GM19240 (cell line): Measurements from ENCODE around the gene FUZ.
A peak's percentile ranks its signal among the peaks of the same experiment; 100 is the strongest.
"Not testable (repeated sequence)": the region's sequence is repeated elsewhere in the genome, so short reads cannot be mapped to it uniquely, and the experiment has no call there.

Source experiments
- DNase-seq: peaks from one replicate; pipeline ENCODE4 v3.0.0; 2011; ENCODE audit warnings: low spot score; ENCODE audit not compliant: insufficient read length

Gene FUZ

DNA sequence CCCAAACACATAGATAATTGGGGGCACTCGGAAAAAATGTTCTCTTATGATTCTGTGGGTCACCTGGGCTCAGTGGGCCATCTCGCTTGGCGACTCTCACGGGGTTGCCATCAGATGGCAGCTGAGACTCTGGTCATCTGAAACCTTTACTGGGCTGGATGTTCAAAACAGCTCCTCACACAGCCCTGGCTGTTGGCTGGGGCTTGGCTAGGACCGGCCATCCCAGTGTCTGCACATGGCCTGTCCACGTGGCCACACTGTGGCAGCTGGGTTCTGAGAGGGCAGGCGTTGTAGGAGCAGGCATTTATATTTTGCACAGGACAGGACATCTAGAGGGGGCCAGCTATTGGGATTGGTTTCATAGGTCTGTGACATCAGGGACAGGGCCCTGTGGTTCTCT is 20.5 kb upstream of the FUZ start:
- DNase-seq = no peak

DNA sequence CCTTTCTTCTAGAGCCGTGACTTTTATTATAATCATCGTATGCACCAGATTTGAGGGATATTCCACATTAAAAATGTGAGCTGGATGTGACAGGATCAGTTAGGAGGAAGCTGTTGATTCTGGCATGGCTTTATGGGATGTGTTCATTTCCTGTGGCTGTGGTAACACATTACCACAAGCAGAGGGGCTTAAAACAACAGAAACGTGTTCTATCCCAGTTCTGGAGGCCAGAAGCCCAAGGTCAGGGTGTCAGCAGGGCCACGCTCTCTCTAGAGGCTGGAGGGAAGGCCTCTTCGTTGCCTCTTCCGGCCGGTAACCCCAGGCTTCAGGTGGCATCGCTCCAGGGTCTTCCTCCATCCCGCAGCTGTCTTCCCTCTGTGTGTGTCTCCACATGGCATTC is 19.5 kb upstream of the FUZ start:
- no peak for DNase-seq

DNA sequence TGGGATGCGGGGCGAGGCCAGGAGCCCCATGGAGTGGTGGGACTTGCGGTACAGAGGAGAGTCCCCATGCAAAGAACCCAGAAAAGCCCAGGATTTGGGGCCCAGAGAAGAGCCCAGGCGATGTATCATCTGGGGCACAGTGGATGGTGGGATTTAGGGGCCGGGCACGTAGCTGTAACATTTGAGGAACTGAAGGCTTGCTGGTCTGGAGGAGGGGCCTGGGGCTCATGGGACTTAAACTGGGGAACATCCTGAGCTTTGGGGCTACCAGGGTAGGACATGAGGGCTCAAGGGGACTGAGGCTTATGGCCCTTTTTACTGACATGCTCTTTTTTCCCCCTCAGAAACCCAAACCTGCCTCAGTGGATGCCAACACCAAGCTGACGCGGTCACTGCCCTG is 18.5 kb upstream of the FUZ start:
- no peak for DNase-seq

DNA sequence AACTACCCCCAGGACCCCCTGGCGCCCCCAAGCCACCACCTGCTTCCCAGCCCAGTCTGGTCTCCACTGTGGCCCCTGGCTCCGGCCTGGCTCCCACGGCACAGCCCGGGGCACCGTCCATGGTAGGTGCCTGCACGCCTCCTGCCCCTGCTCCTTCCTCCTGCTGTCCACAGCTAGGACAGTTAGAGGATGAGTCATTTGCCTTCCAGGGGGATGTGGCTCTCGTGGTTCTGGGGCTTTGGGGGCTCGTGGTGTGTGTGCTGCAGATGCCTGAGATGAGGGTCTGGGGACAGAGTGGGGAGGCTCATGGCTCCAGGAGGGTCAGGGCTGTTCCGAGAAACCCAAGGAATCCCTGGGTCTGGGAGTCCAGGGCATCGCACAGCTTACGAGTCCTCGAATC is 17.7 kb upstream of the FUZ start:
- no peak for DNase-seq

DNA sequence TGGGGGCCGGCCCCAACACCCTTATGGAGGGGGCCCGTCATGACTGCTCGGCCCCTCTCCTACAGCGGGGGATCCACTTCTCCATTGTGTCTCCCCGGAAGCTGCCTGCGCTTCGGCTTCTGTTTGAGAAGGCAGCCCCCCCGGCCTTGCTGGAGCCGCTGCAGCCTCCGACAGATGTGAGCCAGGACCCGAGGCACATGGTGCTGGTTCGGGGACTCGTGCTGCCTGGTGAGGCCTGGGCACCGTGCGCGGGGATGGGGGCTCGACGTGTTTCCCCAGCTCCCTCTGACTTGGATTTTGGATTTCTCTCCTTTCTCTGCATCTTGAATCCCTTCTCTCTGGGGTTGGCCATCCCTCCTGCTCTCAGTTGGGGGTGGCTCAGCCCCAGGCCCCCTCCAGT is 16.6 kb upstream of the FUZ start:
- DNase-seq = no peak

DNA sequence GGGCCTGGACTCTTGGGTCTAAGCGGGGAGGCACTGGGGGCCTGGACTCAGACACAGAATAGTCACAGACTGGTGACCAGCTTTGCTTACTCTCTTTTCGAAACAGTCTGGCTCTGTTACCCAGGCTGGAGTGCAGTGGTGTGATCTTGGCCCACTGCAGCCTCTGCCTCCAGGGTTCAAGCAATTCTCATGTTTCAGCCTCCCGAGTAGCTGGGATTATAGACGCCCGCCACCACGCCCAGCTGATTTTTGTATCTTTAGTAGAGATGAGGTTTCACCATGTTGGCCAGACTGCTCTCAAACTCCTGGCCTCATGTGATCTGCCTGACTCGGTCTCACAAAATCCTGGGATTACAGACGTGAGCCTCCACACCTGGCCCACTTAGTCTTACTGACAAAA is 16.1 kb upstream of the FUZ start:
- no peak for DNase-seq

DNA sequence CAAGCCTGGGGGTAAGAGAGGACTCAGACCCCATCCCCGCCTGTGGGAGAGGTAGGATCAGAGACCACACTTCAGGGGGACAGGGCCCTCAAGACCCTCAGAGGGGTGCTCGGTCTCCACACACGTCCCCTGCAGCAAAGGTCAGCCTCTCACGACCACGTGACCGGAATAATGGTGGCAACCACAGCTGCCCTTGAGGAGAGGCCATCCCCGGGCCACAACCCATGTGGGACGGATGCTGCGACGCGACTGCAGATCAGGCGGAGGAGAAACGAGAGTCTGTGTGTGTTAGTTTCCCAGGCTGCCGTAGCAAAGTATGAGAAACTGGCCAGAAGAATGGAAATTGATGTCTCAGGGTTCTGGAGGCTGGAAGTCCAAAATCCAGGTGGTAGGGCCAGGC is 13.9 kb upstream of the FUZ start:
- DNase-seq = no peak

DNA sequence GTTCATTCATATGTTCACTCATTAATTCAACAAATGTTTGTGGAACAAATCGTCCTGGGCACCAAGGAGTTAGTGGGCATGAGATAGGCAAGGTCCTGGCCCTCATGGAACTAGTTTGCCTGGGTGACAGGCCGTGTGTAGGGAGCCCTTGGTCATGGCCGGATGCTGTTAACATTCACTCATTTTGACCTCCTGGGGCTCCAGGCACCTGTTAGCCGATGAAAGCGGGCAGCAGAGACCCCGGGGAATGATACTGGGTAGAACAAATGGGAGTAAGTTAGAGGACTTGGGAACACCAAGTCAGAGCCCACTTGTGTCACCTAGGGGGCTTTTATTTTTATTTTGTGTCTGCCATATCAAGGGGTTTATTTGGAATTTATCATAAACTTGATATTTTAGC is 11.6 kb upstream of the FUZ start:
- no peak for DNase-seq

DNA sequence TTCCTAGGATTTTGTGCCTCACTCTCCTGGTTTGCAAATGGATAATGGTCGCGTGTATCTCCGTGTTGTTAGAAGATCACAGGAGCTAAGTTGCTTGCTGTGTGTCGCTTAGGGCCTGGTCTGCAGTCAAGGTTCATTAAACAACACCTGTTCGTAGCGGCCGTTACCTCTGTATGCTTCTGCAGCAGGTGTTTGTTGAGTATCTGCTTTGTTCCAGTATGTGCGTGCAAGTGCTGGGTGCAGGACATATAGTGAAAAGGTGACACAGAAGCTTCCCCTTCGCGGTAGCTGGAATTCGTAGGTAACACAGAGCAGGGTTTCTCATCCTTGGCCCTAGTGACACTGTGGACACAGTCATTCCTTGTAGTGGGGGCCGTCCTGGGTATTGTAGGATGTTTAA is 10.4 kb upstream of the FUZ start:
- DNase-seq = no peak

DNA sequence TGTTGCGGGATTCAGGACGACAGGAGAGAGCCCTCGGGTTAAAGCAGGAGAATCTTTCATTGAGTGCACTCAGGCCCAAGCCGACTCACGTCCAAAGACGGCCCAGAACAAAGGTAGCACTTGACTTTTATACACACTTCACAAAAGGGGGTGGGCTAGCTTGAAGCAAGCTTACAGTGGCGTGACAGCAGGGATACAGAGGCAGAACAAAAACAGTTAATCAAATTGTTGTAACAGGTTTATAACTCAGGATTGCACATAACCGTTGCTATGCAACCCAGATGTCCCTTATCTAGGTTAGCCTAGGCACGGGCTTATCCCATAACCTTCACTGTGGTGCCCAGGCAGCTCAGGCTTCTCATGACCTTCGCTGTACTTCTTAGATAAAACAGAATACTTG is 7.0 kb upstream of the FUZ start:
- no peak for DNase-seq

DNA sequence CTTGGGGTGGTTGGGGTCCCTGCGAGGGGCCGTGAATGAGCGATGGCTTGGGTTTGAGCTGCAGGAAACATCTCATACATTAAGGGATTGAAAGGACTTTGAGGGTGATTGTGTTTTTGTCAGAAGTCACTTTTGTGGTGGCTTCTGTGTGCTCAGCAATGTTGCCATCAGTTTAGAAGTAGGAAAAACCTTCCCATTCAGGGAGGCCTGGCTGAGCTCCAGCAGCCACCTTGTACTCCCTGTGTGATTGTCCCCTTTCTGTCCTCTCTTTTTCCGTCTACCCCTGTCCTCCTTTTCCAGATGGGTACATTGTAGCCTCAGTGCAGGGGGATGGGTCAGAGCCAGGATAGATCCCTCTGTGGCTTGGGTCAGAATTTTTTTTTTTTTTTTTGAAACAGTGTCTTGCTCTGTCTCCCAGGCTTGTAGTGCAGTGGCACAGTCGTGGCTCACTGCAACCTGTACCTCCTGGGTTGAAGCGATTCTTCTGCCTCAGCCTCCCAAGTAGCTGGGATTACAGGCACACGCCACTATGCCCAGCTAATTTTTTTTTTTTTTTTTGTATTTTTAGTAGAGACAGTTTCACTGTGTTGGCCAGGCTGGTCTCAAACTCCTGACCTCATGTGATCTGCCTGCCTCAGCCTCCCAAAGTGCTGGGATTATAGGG is 6.5 kb upstream of the FUZ start:
- DNase-seq = not testable (repeated sequence)

DNA sequence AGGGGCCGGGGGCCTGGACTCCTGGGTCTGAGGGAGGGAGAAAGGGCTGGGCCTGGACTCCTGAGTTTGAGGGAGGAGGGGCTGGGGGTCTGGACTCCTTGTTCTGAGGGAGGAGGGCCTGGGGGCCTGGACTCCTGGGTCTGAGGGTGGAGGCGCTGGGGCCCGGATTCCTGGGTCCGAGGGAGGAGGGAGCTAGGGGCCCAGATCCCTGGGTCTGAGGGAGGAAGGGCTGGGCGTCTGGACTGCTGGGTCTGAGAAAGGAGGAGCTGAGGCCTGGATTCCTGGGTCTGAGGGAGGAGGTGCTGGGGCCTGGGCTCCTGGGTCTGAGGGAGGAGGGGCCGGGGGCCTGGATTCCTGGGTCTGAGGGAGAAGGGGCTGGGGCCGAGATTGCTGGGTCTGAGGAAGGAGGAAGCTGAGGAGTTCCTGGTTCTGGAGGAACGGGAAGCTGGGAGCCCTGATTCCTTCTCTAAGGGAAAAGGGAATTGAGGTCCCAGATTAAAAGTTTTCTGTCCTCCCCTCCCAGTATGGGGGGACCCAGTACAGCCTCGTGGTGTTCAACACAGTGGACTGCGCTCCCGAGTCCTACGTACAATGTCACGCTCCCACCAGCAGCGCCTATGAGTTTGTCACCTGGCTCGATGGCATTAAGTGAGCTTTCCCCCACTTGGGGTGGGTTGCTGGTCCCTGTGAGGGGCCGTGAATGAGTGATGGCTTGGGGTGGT is 5.7 kb upstream of the FUZ start:
- DNase-seq = no peak

DNA sequence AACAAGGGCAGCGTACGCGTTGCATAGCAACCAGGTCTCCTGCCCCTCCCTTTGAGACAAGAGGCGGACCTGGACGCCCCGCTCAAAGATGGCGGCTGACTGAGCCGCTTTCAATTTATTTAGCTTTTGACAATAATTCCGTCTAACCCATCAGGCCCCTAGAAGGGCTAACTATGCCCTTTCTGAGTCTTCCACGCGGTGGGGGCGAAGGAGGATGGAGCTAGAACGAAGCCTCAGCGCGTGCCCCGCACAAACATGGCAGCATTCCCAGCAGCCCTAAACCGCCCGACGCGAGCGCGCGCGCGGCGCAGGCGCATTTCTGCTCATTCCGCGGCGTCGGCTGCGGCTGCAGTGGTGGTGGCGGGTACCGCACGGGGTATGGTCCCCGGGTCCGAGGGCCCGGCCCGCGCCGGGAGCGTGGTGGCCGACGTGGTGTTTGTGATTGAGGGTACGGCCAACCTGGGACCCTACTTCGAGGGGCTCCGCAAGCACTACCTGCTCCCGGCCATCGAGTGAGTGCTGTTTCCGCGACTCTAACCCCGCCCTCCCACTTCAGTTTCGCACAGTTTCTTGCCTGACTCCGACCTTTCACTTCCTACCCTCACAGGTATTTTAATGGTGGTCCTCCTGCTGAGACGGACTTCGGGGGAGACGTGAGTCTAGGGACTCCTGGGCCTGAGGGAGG is 5.0 kb upstream of the FUZ start, which contains the start of gene MED25:
MED25 (plus strand) TSS at position 326 of the 685 bp plus-strand sequence; CDS start at position 379, 53 bp downstream.
- DNase-seq = peak; percentile 82

DNA sequence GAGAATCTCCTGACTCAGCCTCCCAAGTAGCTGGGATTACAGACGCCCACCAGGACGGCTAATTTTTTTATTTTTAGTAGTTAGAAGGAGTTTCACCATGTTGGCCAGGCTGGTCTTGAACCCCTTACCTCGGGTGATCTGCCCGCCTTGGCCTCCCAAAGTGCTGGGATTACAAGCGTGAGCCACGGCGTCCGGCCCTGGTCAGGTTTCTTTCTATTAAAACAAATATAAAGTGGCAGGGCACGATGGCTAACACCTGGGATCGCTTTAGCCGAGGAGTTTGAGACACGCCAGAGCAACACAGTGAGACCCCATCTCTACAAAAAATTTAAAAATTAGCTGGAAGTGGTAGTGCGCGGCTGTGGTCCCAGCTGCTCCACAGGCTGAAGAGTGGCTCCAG is 3.5 kb upstream of the FUZ start:
- DNase-seq = no peak

DNA sequence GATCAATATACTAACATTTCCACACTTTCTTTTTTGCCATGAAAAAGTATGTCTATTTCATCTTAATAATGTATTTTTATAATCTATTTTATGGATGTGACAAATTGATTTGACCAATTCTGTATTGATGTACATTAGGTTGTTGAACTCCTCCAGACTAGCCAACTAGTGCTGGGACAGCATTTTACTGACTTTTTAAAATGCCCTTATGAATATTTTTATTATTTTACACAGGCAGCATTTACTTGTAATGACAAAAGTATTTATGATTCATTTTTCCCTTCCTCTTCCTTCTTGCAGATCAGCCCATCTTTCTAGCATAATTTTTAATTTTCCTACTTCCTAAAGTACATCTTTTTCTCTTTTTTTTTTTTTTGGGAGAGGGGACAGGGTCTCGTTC is 918 bp upstream of the FUZ start:
- DNase-seq = no peak

DNA sequence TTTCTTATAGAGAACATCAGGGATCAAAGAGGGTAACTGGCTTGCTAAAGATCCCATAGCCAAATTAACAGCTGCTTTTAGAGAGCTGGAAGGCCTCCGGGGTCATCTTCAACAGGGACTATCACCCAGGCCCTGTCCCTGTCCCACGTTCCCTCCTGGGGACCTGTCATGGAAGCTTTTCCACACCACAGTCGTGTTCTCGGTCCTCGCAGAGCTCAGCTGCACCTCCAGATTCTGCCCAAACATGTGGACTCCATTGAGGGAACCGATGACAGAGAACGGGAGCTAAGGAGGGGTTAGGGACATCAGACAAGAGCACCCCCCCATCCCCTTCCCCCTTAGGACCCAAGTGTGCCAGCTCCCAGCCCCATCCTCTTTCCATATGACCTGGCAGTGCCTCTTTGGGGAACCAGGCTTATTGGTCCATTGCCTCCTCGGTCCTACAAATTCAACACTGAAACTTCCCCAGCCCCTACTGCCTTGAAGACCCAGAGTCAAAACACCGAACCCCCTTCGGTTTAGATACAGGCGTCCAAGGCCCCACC is 568 bp downstream of the FUZ start:
- no peak for DNase-seq

DNA sequence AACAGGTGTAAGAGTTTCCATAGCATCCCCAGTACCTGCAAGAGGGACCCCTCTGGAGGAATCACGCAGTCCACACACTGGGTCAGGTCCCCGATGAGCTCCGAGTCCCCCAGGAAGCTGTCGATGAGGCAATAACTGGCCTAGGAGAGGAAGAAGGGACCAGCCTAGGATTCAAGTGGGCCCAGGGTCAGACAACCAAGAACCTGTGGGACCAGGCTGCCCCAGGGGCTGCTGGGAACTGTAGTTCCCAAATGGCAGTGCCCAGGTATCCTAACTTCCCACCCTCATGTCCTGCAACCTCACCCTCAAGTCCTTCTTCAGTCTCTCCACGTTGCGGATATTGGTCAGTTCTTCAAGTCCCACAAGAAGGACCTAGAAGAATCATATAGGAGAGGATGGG is 1.8 kb downstream of the FUZ start:
- DNase-seq = no peak

DNA sequence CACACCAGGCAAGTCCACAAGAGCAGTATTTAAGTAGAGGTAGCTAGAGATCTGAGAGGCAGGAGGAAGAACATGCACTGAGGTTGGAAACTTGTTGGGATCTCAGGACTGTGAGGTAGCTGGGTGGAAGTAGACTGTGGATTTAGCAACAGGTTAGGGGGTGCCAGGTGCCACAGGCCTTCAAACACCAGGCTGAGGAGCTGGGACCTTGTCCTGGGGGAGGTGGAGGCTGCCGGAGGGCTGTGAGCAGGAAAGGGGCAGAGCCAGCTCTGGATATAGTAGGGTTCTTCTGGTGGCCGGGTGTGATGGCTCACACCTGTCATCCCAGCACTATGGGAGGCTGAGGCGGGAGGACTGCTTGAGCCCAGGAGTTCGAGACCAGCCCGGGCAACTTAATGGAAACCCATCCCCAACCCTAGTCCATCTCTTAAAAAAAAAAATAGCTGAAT is 3.1 kb downstream of the FUZ start:
- no peak for DNase-seq

DNA sequence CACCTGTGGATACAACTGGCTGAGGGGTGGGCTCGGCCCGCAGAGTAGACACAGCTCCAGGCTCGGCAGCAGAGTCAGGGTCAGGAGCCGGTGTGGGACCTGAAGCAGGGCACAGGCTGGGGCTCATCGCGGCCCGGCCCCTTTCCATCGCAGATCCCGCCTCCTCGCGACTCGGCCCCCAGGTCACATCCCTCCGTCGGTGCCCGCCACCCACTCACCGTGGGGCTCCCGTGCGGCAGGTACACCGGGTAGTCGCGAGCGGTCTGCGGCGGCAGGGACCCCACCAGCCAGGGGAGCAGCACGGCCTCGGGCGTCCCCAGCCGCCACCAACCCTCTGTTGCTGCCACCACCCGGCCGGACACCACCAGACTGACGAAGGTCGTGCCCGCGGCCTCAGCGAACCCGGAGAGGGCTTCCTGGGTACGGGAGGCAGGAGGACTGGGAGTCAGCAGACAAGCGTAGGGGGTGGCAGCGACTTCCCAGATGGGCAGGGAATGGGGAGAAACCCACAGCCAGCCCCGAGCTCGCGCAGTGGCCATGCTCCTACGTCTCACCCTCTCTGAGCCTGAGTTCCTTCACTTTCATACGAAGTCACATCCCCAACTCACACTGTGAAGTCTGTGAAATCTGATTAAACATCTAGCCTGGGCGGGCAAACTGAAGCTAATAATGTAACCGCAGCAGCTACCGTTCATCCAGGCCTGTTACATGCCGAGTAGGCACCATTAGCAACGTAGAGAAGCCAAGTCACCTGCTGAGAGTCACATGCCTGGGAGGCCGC is 3.7 kb downstream of the FUZ start:
- DNase-seq = peak; percentile 39

DNA sequence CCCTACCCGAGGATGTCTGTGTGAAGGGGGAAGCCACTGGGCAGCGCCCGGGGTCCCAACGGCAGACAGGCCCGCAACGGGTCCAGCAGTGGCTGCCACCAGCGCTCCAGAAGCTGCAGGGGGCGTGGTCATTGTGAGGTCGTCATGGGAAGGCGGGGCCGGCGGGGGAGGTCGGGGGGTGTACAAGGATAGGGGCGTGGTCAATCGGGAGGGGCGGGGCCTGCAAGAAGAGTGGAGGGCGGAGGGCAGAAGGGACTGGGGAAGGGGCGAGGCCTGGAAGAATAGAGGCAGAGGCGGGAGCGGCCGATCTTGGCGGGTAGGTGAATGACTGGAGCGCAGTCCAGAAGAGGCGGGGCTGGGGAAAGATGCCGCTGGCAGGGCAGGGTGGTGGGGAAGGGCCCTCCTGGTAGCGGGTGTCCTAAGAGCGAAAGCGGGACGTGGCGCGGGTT is 4.4 kb downstream of the FUZ start:
- peak; percentile 83 for DNase-seq

DNA sequence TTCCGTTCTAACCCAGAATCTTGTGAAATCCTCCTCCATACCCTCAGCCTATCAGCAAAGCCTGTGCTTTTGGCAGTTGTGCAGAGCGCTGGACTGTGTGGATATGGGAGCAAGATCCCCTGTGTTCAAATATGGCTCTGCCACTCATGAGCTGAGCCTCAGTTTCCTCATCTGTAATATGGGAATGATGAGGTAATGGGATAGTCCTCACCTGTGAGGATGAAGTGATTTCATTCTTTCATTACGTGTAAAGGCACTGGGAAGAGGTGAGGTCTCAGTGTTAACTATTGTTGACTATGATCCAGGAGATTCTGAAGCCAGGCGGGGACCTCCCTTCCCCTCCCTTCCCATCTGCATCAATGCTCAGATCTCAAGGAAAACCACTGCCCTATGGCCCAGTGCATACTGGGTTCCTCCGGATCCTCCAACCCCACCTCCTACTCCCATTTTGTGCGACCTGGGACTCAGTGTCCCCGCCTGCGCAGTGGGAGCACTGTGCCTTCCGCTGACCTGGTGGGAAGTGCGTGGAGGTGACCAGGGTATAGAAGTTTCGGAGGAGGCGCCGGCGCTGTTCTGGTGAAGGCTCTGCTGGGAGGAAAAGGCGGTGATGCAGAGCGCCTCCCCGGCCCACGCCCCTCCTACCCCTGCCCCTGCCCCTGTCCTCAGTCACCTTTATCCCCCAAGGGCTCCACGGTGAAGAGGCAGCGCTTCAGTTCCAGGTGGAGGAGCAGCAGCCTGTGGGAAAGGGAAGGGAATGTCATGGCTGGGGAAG is 5.0 kb downstream of the FUZ start:
- no peak for DNase-seq
